Measurements from ENCODE around the gene DLG2.

GRCh38 chr11:85247797-85248196, 379.3 kb downstream of the DLG2 start:
- TF ChIP-seq CTCF (IDR thresholded peaks at IDR 0.05) (no peak), POLR2A (IDR thresholded peaks at IDR 0.05) (no peak)

Data from sigmoid colon (tissue), 3 donors.